Right atrium auricular region (tissue), 2 donors: Measurements from ENCODE around the gene QRSL1. TPM values are rescaled to one million over a fixed set of nuclear protein-coding genes. Genes with fewer than 3 reads are reported as not detected.

Experiments used
- DNase-seq: peaks from one replicate; pipeline ENCODE4 v3.0.0-alpha.2; 2019; ENCODE audit warnings: low spot score
- H3K27ac ChIP-seq, 2 donors: fragments of 200-600 bp; sonication (generic); 1 replicate in 1 of 2; 2 replicates in 1 of 2; pipeline ENCODE4 v1.5.1; 2016 to 2019
- H3K27me3 ChIP-seq, 2 donors: fragments of 200-600 bp; sonication (generic); one replicate each; pipeline versions ENCODE4 v1.5.1 to v1.6.0; 2017 to 2019
- H3K36me3 ChIP-seq: fragments of 200-600 bp; sonication (generic); one replicate; pipeline ENCODE4 v1.5.1; 2016
- H3K4me1 ChIP-seq, 2 donors: fragments of 200-600 bp; sonication (generic); one replicate each; pipeline versions ENCODE4 v1.5.1 to v1.6.0; 2017 to 2019
- H3K4me3 ChIP-seq, 2 donors: fragments of 200-600 bp; sonication (generic); 1 replicate in 1 of 2; 2 replicates in 1 of 2; pipeline ENCODE4 v1.5.1; 2017 to 2019; ENCODE audit warnings: mild to moderate bottlenecking in 1 of 2, moderate library complexity in 1 of 2
- H3K9me3 ChIP-seq, 2 donors: fragments of 200-600 bp; sonication (generic); one replicate each; pipeline ENCODE4 v1.5.1; 2019
- CTCF ChIP-seq, 2 donors: fragments of 200-600 bp; sonication (generic); IDR thresholded peaks; one replicate each; pipeline ENCODE4 v1.5.1; 2019; ENCODE audit warnings: antibody characterized with exemption in 2 of 2
- total RNA-seq, 2 donors: library from RNA; depleted of rRNA; stranded (reverse); fragments of >200 nt; gene quantifications; one replicate each; pipeline ENCODE4 v1.1.0, GENCODE V29; 2016

QRSL1 gene
- total RNA-seq, 2 donors from 2014 or later: 7.0 to 17.1 TPM

GRCh38 chr6:106634565-106634964 lies 5.2 kb downstream of the QRSL1 start:
- Histone ChIP-seq H3K27me3 (no peaks in the 10 kb centered on the region), H3K27ac (no peak overlapping the region), H3K36me3 (no peaks in the 10 kb centered on the region), H3K4me3 (no peak overlapping the region), H3K4me1 (peaks cover 0 to 26% of the 10 kb centered on the region in 2 donors), H3K9me3 (no peaks in the 10 kb centered on the region)
- no peak for TF ChIP-seq CTCF (IDR thresholded peaks at IDR 0.05)
- DNase-seq: no peak

DNA sequence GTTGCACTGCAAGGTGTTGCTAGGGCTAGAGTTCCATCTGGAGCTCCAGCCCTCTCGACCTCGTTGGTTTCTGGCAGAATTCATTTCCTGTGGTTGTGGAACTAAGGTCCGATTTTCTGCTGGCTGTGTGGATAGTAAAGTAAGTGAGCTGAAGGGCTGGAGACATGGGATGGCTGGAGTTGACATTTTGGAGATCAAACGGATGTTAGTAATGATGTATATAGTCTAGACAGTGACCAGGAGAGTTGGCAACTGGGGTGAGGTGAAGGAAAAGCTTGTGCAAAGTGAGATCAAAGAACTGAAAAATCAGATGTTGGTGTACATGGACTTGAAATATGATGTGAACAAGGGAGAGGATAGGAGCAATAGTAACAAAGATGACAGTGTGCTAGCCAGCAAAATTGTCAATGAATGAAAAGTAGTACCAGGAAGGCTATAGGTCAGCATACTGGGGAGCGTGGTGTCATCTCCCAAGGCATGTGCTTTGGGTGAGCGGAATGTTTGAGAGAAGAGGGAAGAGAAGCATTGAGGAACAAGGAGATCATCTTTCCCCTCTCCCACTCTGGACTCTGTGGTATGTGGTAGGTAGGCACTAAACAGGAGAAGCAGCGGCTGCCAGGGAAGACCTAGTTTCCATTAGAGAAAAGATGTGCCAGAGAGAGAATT lies 7.8 kb downstream of the QRSL1 start:
- no peak for TF ChIP-seq CTCF (IDR thresholded peaks at IDR 0.05)
- Histone ChIP-seq H3K27ac (no peak overlapping the region), H3K27me3 (no peaks in the 10 kb centered on the region), H3K9me3 (no peaks in the 10 kb centered on the region), H3K36me3 (peaks cover 6% of the 10 kb centered on the region), H3K4me3 (no peak overlapping the region), H3K4me1 (peaks cover 0 to 16% of the 10 kb centered on the region in 2 donors)
- no peak for DNase-seq

- DNase-seq: no peak
- Histone ChIP-seq H3K27me3 (no peaks in the 10 kb centered on the region), H3K36me3 (peaks cover 12% of the 10 kb centered on the region), H3K4me3 (no peak overlapping the region), H3K27ac (no peak overlapping the region), H3K4me1 (peaks cover 0 to 13% of the 10 kb centered on the region in 2 donors), H3K9me3 (no peaks in the 10 kb centered on the region)
- no peak for TF ChIP-seq CTCF (IDR thresholded peaks at IDR 0.05)
Observed at GRCh38 chr6:106637717-106638341, 8.5 kb downstream of the QRSL1 start.

DNA sequence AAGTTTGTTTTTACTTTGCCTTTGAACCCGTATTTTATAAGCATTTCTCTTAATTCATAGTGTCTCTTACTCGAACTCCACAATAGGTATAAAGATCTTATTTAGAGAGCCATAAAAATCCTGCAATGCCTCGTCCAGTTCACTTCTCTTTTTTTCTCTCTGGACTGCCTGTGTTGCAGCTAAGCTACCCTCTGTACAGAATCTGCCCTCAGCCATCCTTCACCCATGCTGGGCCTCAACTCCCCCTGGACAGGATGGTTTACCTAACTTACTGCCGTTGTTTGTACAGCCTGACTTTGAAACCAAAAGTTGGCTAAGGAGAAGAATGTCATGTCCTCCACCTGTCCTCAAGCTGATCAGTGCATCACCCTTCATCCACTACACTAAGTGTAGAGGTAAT lies 10.4 kb downstream of the QRSL1 start:
- Histone ChIP-seq H3K36me3 (peaks cover 30% of the 10 kb centered on the region), H3K4me3 (no peak overlapping the region), H3K27ac (no peak overlapping the region), H3K9me3 (no peaks in the 10 kb centered on the region), H3K27me3 (no peaks in the 10 kb centered on the region), H3K4me1 (peaks cover 0 to 13% of the 10 kb centered on the region in 2 donors)
- DNase-seq: no peak
- no peak for TF ChIP-seq CTCF (IDR thresholded peaks at IDR 0.05)

DNA sequence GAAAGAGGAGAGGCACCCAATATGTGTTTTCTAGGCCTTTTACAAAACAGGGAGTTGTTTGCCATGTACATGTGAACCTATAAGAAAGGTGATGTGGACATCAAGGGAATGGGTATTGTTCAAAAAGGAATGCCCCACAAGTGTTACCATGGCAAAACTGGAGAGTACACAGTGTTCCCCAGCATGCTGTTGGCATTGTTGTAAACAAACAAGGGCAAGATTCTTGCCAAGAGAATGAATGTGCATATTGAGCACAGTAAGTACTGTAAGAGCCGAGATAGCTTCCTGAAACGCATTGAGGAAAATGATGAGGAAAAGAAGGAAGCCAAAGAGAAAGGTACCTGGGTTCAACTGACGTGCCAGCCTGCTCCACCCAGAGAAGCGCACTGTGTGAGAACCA lies 13.1 kb downstream of the QRSL1 start:
- Histone ChIP-seq H3K4me3 (no peak overlapping the region), H3K27me3 (no peaks in the 10 kb centered on the region), H3K9me3 (no peaks in the 10 kb centered on the region), H3K4me1 (no peaks in the 10 kb centered on the region), H3K27ac (no peak overlapping the region), H3K36me3 (peaks cover 41% of the 10 kb centered on the region)
- DNase-seq: no peak
- no peak for TF ChIP-seq CTCF (IDR thresholded peaks at IDR 0.05)
